Esophagus squamous epithelium (tissue), 4 donors: ENCODE measurements around the gene KCNH8.

Experiments used
- CTCF ChIP-seq, 6 experiments: fragments of 450-650 bp in 4 of 6; fragments of 200-600 bp in 2 of 6; sonication (generic) in 2 of 6; IDR thresholded peaks; one replicate each; pipeline ENCODE4 v1.5.1; 2016 to 2019; ENCODE audit warnings: antibody characterized with exemption in 6 of 6, mild to moderate bottlenecking in 4 of 6, moderate library complexity in 4 of 6
- POLR2A ChIP-seq, 4 donors: fragments of 450-650 bp; IDR thresholded peaks; one replicate each; pipeline ENCODE4 v1.6.1; 2017; ENCODE audit warnings: antibody characterized with exemption in 4 of 4, mild to moderate bottlenecking in 4 of 4, moderate library complexity in 3 of 4

- TF ChIP-seq POLR2A (IDR thresholded peaks at IDR 0.05): no peak
- TF ChIP-seq CTCF (IDR thresholded peaks at IDR 0.05): no peak
Observed at GRCh38 chr3:19420159-19420558, 271.8 kb downstream of the KCNH8 start.
